WERI-Rb-1 (cell line): ENCODE data around the gene SLC17A2.

Source experiments
- DNase-seq: peaks from one replicate; pipeline ENCODE4 v3.0.0-alpha.2; 2020
- H3K27ac ChIP-seq: fragments of 250-450 bp; sonication (Bioruptor Pico); 2 replicates; pipeline ENCODE4 v1.5.1; 2020; ENCODE audit warnings: mild to moderate bottlenecking, moderate library complexity
- H3K27me3 ChIP-seq: fragments of 250-450 bp; sonication (Bioruptor Pico); 2 replicates; pipeline ENCODE4 v1.5.1; 2021; ENCODE audit warnings: mild to moderate bottlenecking, low read depth, moderate library complexity; ENCODE audit not compliant: insufficient read depth, severe bottlenecking
- H3K36me3 ChIP-seq: fragments of 250-450 bp; sonication (Bioruptor Pico); 2 replicates; pipeline ENCODE4 v1.5.1; 2020; ENCODE audit warnings: mild to moderate bottlenecking, moderate library complexity
- H3K4me3 ChIP-seq: 2 replicates; pipeline ENCODE4 v1.5.1; 2011; ENCODE audit warnings: low read depth, mild to moderate bottlenecking, control low read depth, low read length
- H3K9me3 ChIP-seq: fragments of 250-450 bp; sonication (Bioruptor Pico); 2 replicates; pipeline ENCODE4 v1.5.1; 2021; ENCODE audit warnings: mild to moderate bottlenecking, moderate library complexity; ENCODE audit not compliant: severe bottlenecking
- CTCF ChIP-seq: IDR thresholded peaks from 2 replicates; pipeline ENCODE4 v1.5.1; 2011; ENCODE audit warnings: low read depth, mild to moderate bottlenecking, control low read depth, inconsistent platforms, low read length

SLC17A2 gene

GRCh38 chr6:25913741-25914140 lies 16.8 kb downstream of the SLC17A2 start:
- Histone ChIP-seq H3K27ac (no peak overlapping the region), H3K27me3 (no peaks in the 10 kb centered on the region), H3K9me3 (no peaks in the 10 kb centered on the region), H3K4me3 (no peak overlapping the region), H3K36me3 (no peaks in the 10 kb centered on the region)
- DNase-seq = no peak
- TF ChIP-seq CTCF = no peak

- no peak for DNase-seq
- Histone ChIP-seq H3K27me3 (no peaks in the 10 kb centered on the region), H3K27ac (no peak overlapping the region), H3K4me3 (no peak overlapping the region), H3K36me3 (no peaks in the 10 kb centered on the region), H3K9me3 (no peaks in the 10 kb centered on the region)
- TF ChIP-seq CTCF = no peak
These were observed 19.1 kb downstream of the SLC17A2 start for GRCh38 chr6:25911351-25911750.

GRCh38 chr6:25907475-25908014 lies 22.9 kb downstream of the SLC17A2 start:
- no peak for TF ChIP-seq CTCF
- Histone ChIP-seq H3K27ac (no peak overlapping the region), H3K9me3 (no peaks in the 10 kb centered on the region), H3K36me3 (no peaks in the 10 kb centered on the region), H3K4me3 (no peak overlapping the region), H3K27me3 (no peaks in the 10 kb centered on the region)
- no peak for DNase-seq

GRCh38 chr6:25903467-25904099 lies 26.9 kb downstream of the SLC17A2 start:
- Histone ChIP-seq H3K9me3 (no peaks in the 10 kb centered on the region), H3K4me3 (no peak overlapping the region), H3K27ac (no peak overlapping the region), H3K36me3 (no peaks in the 10 kb centered on the region), H3K27me3 (no peaks in the 10 kb centered on the region)
- no peak for TF ChIP-seq CTCF
- no peak for DNase-seq

- Histone ChIP-seq H3K4me3 (no peak overlapping the region), H3K9me3 (no peaks in the 10 kb centered on the region), H3K36me3 (no peaks in the 10 kb centered on the region), H3K27ac (no peak overlapping the region), H3K27me3 (no peaks in the 10 kb centered on the region)
- no peak for TF ChIP-seq CTCF
- no peak for DNase-seq
These were observed 28.4 kb downstream of the SLC17A2 start for GRCh38 chr6:25902071-25902470.

GRCh38 chr6:25900843-25901242 lies 29.6 kb downstream of the SLC17A2 start:
- no peaks in the 10 kb centered on the region for H3K36me3 ChIP-seq
- H3K27me3 ChIP-seq = no peaks in the 10 kb centered on the region
- H3K4me3 ChIP-seq = no peak overlapping the region
- no peak for DNase-seq
- no peak overlapping the region for H3K27ac ChIP-seq
- TF ChIP-seq CTCF = no peak
- H3K9me3 ChIP-seq = no peaks in the 10 kb centered on the region
